ENCODE results near the gene SLC12A3.
"Not testable (repeated sequence)": the region's sequence is repeated elsewhere in the genome, so short reads cannot be mapped to it uniquely, and the experiment has no call there.

SLC12A3 gene

DNA sequence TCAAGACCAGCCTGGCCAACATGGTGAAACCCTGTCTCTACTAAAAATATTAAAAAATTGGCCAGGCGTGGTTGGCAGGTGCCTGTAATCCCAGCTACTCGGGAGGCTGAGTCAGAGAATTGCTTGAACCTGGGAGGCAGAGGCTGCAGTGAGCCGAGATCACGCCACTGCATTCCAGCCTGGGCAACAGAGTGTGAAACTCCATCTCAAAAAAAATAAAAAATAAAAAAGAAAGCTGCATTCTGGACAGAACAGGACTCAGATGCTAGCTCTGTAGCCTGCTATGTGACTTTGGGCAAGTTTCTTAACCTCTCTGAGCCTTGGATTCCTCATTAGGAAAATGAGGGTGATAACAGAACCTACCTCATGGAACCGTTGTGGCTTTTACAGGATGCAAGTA is 3.8 kb downstream of the SLC12A3 start:
- DNase-seq (ENCODE audit: low spot score); H3K9me3 Mint-ChIP-seq; H3K4me3 Mint-ChIP-seq; H3K27ac Mint-ChIP-seq; H3K36me3 Mint-ChIP-seq (ENCODE audit: low read depth); H3K27me3 Mint-ChIP-seq (ENCODE audit: low read depth); H3K4me1 Mint-ChIP-seq (ENCODE audit: low read depth): not testable (repeated sequence)

DNA sequence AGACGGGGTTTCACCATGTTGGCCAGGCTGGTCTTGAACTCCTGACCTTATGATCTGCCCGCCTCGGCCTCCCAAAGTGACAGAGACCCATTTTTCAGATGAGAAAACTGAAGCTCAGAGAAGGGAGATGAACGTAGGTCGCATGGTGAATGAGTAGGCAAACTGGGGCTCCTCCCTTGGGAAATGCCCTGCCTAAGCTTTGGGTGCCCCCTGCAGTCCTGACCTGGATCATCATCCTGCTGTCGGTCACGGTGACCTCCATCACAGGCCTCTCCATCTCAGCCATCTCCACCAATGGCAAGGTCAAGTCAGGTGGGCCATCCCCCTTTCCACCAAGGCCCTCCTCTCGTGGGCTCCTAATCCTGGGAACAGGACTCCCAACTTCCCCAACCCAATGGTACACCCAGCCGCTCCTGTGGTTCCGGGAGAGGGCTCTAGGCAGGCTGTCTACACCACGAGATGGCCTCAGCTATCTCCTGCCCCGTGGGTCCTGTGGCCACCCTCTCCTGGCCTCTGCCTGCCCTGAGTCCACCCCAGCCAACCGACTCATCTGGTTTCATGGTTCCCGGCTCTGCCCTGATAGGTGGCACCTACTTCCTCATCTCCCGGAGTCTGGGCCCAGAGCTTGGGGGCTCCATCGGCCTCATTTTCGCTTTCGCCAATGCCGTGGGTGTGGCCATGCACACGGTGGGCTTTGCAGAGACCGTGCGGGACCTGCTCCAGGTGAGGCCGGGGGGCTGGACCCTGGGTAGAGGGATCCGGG is 4.7 kb downstream of the SLC12A3 start:
- Mint-ChIP-seq H3K36me3 (ENCODE audit: low read depth) (no peaks in the 10 kb centered on the region), H3K9me3 (no peaks in the 10 kb centered on the region), H3K27ac (no peak overlapping the region), H3K4me3 (no peak overlapping the region), H3K4me1 (ENCODE audit: low read depth) (peaks cover 2% of the 10 kb centered on the region), H3K27me3 (ENCODE audit: low read depth) (no peaks in the 10 kb centered on the region)
- DNase-seq (ENCODE audit: low spot score), result peak; percentile 16

DNA sequence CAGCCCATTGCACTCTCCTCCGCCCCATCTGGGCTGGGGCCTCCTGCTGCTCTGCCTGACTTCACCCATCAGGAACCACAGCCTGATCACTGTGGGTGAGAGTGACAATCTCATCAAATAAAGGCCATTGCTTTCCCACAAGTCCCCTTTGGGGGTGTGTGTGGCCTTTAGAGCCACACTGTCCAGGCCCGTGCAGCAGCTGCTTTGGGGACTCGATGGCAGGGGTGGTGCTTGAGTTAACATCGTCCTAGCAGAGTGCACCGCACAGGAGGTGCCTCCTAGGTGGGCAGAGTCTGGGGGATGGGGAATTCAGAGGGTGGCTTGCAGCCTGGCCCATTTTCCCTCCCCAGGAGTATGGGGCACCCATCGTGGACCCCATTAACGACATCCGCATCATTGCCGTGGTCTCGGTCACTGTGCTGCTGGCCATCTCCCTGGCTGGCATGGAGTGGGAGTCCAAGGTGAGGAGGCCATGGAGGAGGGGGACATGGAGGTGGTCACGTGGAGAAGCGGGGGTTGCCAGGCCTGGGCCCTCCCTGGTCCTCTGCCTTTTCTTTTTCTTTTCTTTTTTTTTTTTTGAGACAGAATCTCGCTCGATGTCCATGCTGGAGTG is 5.4 kb downstream of the SLC12A3 start:
- no peak overlapping the region for H3K27ac Mint-ChIP-seq
- H3K27me3 Mint-ChIP-seq (ENCODE audit: low read depth), result no peaks in the 10 kb centered on the region
- no peak overlapping the region for H3K4me3 Mint-ChIP-seq
- H3K36me3 Mint-ChIP-seq (ENCODE audit: low read depth), result no peaks in the 10 kb centered on the region
- DNase-seq (ENCODE audit: low spot score), result no peak
- H3K9me3 Mint-ChIP-seq, result no peaks in the 10 kb centered on the region
- peaks cover 2% of the 10 kb centered on the region for H3K4me1 Mint-ChIP-seq (ENCODE audit: low read depth)

DNA sequence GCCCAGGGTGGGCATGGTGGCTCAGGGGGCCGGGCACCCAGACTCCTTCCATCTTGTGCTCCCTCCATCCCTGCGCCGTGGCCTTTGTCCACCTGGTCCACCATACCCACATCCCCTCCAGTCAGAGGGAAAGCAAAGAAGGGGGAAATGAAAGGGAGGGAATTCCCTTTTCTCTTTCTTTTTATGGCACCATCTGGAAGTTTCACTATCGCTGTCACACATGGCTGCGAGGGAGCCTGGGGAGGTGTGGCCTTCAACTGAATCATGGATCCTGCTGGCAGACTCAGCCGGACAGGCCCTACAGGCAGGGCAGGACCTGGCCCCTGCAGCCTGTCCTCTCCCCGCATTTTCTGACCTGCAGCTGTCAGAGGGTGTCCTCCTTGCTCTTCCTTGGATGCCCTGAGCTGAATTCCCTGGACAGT is 6.2 kb downstream of the SLC12A3 start:
- no peak for DNase-seq (ENCODE audit: low spot score)
- no peaks in the 10 kb centered on the region for H3K36me3 Mint-ChIP-seq (ENCODE audit: low read depth)
- no peaks in the 10 kb centered on the region for H3K9me3 Mint-ChIP-seq
- H3K4me1 Mint-ChIP-seq (ENCODE audit: low read depth), result peaks cover 2% of the 10 kb centered on the region
- no peak overlapping the region for H3K27ac Mint-ChIP-seq
- H3K27me3 Mint-ChIP-seq (ENCODE audit: low read depth), result no peaks in the 10 kb centered on the region
- no peak overlapping the region for H3K4me3 Mint-ChIP-seq

DNA sequence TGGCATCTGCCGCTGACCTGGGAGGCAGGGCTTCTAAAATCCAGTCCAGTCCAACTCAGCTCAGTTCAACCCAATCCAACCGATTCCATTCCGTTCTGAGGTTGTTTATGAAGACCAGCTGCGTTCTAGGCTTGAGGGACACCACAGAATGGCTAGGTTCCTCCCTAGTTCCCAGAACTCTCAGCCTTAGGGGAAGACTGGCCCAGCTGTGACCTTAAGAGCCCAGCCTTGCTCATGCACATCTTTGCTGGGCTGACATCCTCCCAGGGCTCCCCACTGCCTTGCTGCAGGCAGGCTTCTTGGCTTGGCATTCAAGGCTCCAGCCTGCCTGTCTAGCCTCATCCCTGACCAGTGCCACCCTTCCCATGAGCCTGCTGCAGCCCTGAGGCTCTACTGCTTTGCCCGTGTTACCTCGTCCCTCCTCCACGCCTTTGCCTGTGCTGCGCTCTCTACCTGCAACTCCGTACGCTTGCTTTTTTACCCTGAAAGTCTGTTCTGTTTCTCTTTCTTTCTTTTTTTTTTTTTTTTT is 7.9 kb downstream of the SLC12A3 start:
- H3K4me3 Mint-ChIP-seq, result no peak overlapping the region
- no peaks in the 10 kb centered on the region for H3K4me1 Mint-ChIP-seq (ENCODE audit: low read depth)
- H3K36me3 Mint-ChIP-seq (ENCODE audit: low read depth), result no peaks in the 10 kb centered on the region
- no peaks in the 10 kb centered on the region for H3K9me3 Mint-ChIP-seq
- no peak overlapping the region for H3K27ac Mint-ChIP-seq
- no peak for DNase-seq (ENCODE audit: low spot score)
- H3K27me3 Mint-ChIP-seq (ENCODE audit: low read depth), result no peaks in the 10 kb centered on the region

DNA sequence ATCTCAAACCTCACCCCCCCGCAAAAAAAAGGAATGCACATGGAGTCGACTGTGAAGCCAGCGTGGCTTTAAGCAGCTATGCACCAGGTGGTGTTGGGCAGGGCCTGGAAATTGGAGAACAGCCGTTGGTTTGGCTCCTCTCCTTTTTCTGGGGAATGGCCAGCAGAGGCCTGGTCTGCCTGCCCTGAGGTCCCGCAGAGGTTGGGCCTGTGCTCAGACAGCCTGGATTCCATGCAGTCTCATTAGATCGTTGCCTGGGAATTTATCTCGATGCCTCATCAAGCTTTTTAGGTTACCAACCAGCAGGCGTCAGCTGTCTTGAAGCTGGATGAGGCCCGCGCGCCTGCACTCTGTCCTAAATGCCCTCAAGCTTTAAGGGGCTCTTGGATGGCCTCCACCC is 9.8 kb downstream of the SLC12A3 start:
- DNase-seq (ENCODE audit: low spot score), result no peak
- Mint-ChIP-seq H3K27me3 (ENCODE audit: low read depth) (no peaks in the 10 kb centered on the region), H3K4me1 (ENCODE audit: low read depth) (no peaks in the 10 kb centered on the region), H3K4me3 (no peak overlapping the region), H3K36me3 (ENCODE audit: low read depth) (no peaks in the 10 kb centered on the region), H3K9me3 (no peaks in the 10 kb centered on the region), H3K27ac (no peak overlapping the region)

DNA sequence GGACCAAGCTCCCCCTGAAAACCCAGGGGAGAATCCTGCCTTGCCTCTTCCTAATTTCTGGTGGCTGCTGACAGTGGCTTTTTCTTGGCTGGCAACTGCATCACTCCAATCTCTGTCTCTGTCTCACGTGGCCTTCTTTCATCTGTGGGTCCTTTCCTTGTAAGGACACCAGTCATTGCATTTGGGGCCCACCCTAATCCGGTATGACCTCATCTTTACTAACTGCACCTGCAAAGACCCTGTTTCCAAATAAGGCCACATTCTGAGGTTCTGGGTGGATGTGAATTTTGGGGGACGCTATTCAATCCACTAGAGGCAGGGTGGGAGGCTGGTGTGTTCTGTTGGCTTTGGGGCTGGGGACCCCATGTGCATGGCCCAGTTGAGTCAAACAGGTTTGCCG is 11.0 kb downstream of the SLC12A3 start:
- H3K27me3 Mint-ChIP-seq (ENCODE audit: low read depth), result no peaks in the 10 kb centered on the region
- no peaks in the 10 kb centered on the region for H3K9me3 Mint-ChIP-seq
- DNase-seq (ENCODE audit: low spot score), result no peak
- H3K4me3 Mint-ChIP-seq, result no peak overlapping the region
- H3K4me1 Mint-ChIP-seq (ENCODE audit: low read depth), result no peaks in the 10 kb centered on the region
- H3K36me3 Mint-ChIP-seq (ENCODE audit: low read depth), result no peaks in the 10 kb centered on the region
- no peak overlapping the region for H3K27ac Mint-ChIP-seq

DNA sequence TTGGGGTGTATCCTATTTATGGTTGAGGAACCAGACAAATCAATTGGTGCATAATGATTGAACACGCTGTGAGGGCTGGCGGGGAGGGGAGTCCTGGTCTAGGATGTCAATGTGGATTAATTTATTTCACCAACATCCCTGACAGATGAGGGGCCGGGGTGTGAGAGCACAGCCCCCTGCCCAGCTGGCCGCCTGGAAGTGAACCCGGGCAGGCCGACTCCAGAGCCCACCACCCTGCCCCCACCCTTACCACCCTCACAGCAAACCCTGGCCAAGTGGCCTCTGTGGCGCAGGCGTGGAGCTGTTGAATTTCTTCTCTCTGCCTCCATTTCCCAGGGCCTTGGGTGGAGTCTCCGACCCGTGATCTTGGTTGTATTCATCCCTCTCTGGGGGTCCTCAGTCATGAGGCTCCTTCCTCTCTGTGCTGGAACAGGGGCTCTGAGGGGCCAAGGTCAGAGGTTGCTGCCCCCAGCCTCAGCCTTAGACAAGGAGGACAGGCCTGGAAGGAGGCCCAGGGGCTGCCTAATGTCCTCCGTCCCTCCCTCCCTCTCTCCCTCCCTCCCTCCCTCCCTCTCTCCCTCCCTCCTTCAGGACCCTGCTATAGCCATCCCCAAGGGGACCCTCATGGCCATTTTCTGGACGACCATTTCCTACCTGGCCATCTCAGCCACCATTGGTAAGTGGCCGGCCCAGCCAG is 12.6 kb downstream of the SLC12A3 start:
- no peak overlapping the region for H3K4me3 Mint-ChIP-seq
- H3K27ac Mint-ChIP-seq, result no peak overlapping the region
- no peaks in the 10 kb centered on the region for H3K36me3 Mint-ChIP-seq (ENCODE audit: low read depth)
- no peaks in the 10 kb centered on the region for H3K27me3 Mint-ChIP-seq (ENCODE audit: low read depth)
- no peak for DNase-seq (ENCODE audit: low spot score)
- no peaks in the 10 kb centered on the region for H3K9me3 Mint-ChIP-seq
- H3K4me1 Mint-ChIP-seq (ENCODE audit: low read depth), result no peaks in the 10 kb centered on the region

DNA sequence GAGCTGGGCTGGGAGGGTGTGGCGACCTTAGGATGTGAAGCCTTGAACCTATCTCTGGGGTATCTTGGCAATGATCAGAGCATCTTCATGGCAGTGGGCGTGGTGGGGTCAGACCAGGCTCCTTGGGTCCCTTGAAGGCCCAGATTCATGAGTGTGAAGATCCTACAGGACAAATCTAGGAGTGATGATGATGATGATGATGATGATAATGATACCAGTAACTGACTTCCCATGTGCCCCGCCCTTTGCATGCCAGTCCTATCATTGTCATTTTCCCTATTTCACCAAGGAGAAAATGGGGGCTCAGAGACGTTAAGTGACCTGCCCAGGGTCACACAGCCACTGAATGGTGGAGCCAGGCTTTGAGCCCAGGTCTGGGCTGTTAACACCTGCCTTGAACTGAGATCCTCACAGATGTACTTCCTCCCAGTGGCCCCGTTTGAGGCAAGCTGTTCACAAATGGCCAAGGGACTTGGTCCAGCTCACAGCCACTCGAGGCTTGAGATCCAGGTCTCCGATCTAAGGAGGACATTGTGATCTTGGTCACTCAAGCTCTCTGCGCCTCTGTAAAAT is 13.4 kb downstream of the SLC12A3 start:
- no peaks in the 10 kb centered on the region for H3K9me3 Mint-ChIP-seq
- no peaks in the 10 kb centered on the region for H3K27me3 Mint-ChIP-seq (ENCODE audit: low read depth)
- no peaks in the 10 kb centered on the region for H3K36me3 Mint-ChIP-seq (ENCODE audit: low read depth)
- no peak overlapping the region for H3K27ac Mint-ChIP-seq
- H3K4me3 Mint-ChIP-seq, result no peak overlapping the region
- H3K4me1 Mint-ChIP-seq (ENCODE audit: low read depth), result no peaks in the 10 kb centered on the region
- DNase-seq (ENCODE audit: low spot score), result no peak

DNA sequence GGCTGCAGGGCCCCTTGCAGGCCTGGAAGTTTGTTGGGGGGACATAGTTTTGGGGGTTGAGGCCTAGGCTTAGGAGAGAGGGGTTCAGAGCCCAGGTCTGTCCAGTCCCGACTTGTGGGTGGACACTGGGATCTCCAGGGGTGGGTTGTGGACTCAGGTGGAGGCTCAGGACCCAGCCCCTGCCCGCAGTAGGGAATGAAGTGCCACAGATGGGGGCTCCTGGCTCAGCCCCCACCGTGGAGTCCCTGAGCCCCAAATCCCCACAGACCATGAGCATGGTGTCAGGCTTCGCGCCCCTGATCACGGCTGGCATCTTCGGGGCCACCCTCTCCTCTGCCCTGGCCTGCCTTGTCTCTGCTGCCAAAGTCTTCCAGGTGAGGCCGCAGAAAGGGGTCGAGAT is 14.3 kb downstream of the SLC12A3 start:
- no peak for DNase-seq (ENCODE audit: low spot score)
- no peak overlapping the region for H3K4me3 Mint-ChIP-seq
- H3K27me3 Mint-ChIP-seq (ENCODE audit: low read depth), result no peaks in the 10 kb centered on the region
- no peaks in the 10 kb centered on the region for H3K9me3 Mint-ChIP-seq
- H3K4me1 Mint-ChIP-seq (ENCODE audit: low read depth), result no peaks in the 10 kb centered on the region
- H3K27ac Mint-ChIP-seq, result no peak overlapping the region
- no peaks in the 10 kb centered on the region for H3K36me3 Mint-ChIP-seq (ENCODE audit: low read depth)

DNA sequence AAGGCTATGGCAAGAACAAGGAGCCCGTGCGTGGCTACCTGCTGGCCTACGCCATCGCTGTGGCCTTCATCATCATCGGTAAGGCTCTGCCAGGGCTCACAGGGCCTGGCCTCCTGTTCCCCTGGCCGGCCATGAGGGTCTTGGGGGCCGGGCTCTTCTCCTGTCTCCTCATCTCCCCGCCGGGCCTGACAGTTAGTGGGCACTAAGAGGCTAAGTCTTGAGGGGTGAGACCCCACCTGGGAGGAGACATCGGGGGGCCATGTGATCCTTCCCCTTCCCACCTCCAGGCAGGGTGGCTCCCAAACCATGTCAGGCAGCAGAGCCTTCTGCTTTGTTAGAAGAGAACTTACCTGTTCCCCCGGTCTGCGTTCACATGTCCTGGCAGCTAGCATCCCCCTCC is 15.2 kb downstream of the SLC12A3 start:
- Mint-ChIP-seq H3K4me1 (ENCODE audit: low read depth) (no peaks in the 10 kb centered on the region), H3K9me3 (no peaks in the 10 kb centered on the region), H3K27ac (no peak overlapping the region), H3K27me3 (ENCODE audit: low read depth) (no peaks in the 10 kb centered on the region), H3K4me3 (no peak overlapping the region), H3K36me3 (ENCODE audit: low read depth) (no peaks in the 10 kb centered on the region)
- no peak for DNase-seq (ENCODE audit: low spot score)

DNA sequence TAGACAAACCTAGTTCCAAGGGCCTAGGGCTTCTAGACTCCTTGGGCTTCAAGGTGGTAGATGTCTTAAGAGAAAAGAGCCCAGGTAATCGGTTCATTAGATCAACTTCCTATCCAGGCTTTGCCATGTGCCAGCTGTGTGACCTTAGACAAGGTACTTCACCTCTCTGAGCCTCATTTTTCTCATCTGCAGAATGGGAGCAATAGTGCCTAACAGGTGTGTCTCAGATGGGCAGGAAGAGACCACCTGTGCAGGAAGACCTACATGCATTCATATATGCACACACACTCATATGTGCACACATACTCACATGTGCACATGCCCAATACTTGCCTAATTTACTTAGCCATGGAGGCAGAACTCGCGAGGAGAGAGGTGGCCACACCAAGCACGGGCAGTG is 15.7 kb downstream of the SLC12A3 start:
- no peak overlapping the region for H3K27ac Mint-ChIP-seq
- DNase-seq (ENCODE audit: low spot score), result no peak
- H3K4me1 Mint-ChIP-seq (ENCODE audit: low read depth), result no peaks in the 10 kb centered on the region
- H3K4me3 Mint-ChIP-seq, result no peak overlapping the region
- H3K9me3 Mint-ChIP-seq, result no peaks in the 10 kb centered on the region
- no peaks in the 10 kb centered on the region for H3K27me3 Mint-ChIP-seq (ENCODE audit: low read depth)
- H3K36me3 Mint-ChIP-seq (ENCODE audit: low read depth), result no peaks in the 10 kb centered on the region

DNA sequence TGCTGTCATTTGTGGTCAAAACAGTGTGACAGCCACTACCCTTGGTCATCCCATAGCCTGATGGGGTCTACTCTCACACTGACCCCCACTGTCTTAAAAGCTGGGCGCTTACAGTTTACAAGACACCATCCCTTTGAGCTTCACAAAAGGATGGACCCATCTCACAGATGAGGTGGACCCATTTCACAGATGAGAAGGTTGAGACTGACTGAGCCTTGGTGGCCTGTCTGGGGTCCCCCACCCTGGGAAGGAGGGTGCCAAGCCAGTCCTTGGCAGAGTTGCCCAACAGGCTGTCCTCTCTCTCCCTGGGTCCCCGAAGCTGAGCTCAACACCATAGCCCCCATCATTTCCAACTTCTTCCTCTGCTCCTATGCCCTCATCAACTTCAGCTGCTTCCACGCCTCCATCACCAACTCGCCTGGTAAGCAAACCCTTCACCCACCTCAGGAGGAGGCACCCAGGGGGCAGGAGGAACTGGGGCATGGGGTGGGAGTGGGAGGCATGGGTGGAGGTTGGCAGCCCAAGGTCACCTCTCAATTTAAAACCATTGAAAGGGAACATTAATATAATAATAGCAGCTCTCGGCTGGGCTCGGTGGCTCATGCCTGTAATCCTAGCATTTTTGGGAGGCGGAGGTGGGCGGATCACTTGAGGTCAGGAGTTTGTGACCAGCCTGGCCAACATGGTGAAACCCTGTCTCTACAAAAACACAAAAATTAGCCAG is 17.2 kb downstream of the SLC12A3 start:
- Mint-ChIP-seq H3K36me3 (ENCODE audit: low read depth) (no peaks in the 10 kb centered on the region), H3K4me3 (no peak overlapping the region), H3K9me3 (no peaks in the 10 kb centered on the region), H3K4me1 (ENCODE audit: low read depth) (no peaks in the 10 kb centered on the region), H3K27ac (no peak overlapping the region), H3K27me3 (ENCODE audit: low read depth) (no peaks in the 10 kb centered on the region)
- no peak for DNase-seq (ENCODE audit: low spot score)
